B cell (primary cell): ENCODE data around the gene POLR2F. TPM values are rescaled to one million over a fixed set of nuclear protein-coding genes. Genes with fewer than 3 reads are reported as not detected.

Source experiments
- ATAC-seq: fragments of 200-7000 bp; cut with Tn5 transposase; one replicate; pipeline ENCODE4 v1.10.0; 2021; ENCODE audit warnings: low read depth, mild to moderate bottlenecking, moderate number of reproducible peaks, moderate library complexity
- CTCF ChIA-PET: fragments of 350-600 bp; sonication (Branson Sonifier 250); formaldehyde crosslinking; loops from one replicate; lab custom pipeline; 2021; ENCODE audit warnings: antibody characterized with exemption, inconsistent platforms; lab: Charles Lee
- POLR2A ChIA-PET: fragments of 350-600 bp; sonication (Branson Sonifier 250); formaldehyde crosslinking; loops from one replicate; lab custom pipeline; 2021; ENCODE audit warnings: antibody characterized with exemption; lab: Charles Lee
- DNase-seq: peaks from one replicate; pipeline ENCODE4 v3.0.0; 2013
- H2AFZ ChIP-seq: 2 replicates; pipeline ENCODE4 v1.6.1; 2012; ENCODE audit warnings: mild to moderate bottlenecking, low read depth, low read length; ENCODE audit not compliant: insufficient read depth, poor library complexity, severe bottlenecking
- H3K27ac ChIP-seq, 2 donors: 1 replicate in 1 of 2; 2 replicates in 1 of 2; pipeline ENCODE4 v1.5.1; 2012 to 2013; ENCODE audit warnings: low read length in 2 of 2, mild to moderate bottlenecking in 2 of 2, moderate library complexity in 1 of 2
- H3K27me3 ChIP-seq, 4 experiments: fragments of 200-600 bp in 1 of 4; sonication (generic) in 1 of 4; replicated peaks in 1 of 4; 1 replicate in 2 of 4; 2 replicates in 2 of 4; pipeline versions ENCODE4 v1.6.1 to v1.7.0; 2013 to 2016; ENCODE audit warnings: low read length in 3 of 4, mild to moderate bottlenecking in 2 of 4, mixed read lengths in 1 of 4, moderate library complexity in 1 of 4; ENCODE audit not compliant: insufficient read depth in 4 of 4, control insufficient read depth in 3 of 4; ENCODE audit errors: control extremely low read depth in 1 of 4
- H3K36me3 ChIP-seq, 2 experiments: replicated peaks in 1 of 2; 1 replicate in 1 of 2; 2 replicates in 1 of 2; pipeline versions ENCODE4 v1.6.1 to v1.7.1; 2013; ENCODE audit warnings: low read length in 1 of 2; ENCODE audit not compliant: insufficient read depth in 2 of 2, control insufficient read depth in 1 of 2; ENCODE audit errors: control extremely low read depth in 1 of 2, extremely low read depth in 1 of 2
- H3K4me1 ChIP-seq, 2 donors: fragments of 200-600 bp in 1 of 2; sonication (generic) in 1 of 2; 1 replicate in 1 of 2; 2 replicates in 1 of 2; pipeline versions ENCODE4 v1.5.1 to v1.6.1; 2013 to 2017; ENCODE audit warnings: low read length in 2 of 2; ENCODE audit not compliant: control insufficient read depth in 2 of 2, insufficient read depth in 2 of 2
- H3K4me2 ChIP-seq: replicated peaks from 2 replicates; pipeline ENCODE3; 2012; ENCODE audit warnings: mild to moderate bottlenecking, low read depth, low read length; ENCODE audit not compliant: poor library complexity, severe bottlenecking
- H3K4me3 ChIP-seq, 5 experiments: fragments of 200-600 bp in 1 of 5; sonication (generic) in 1 of 5; 1 replicate in 3 of 5; 2 replicates in 2 of 5; pipeline versions ENCODE4 v1.5.1 to v1.7.0; 2011 to 2016; ENCODE audit warnings: low read length in 4 of 5, mild to moderate bottlenecking in 4 of 5, low read depth in 2 of 5, control low read depth in 1 of 5, moderate library complexity in 1 of 5; ENCODE audit not compliant: insufficient read depth in 1 of 5; ENCODE audit errors: control extremely low read depth in 1 of 5, extremely low read depth in 1 of 5
- H3K79me2 ChIP-seq: fragments of 200-600 bp; sonication (generic); one replicate; pipeline ENCODE4 v1.6.0; 2016; ENCODE audit warnings: low read length; ENCODE audit not compliant: control insufficient read depth, insufficient read depth
- H3K9ac ChIP-seq: fragments of 200-600 bp; sonication (generic); 2 replicates; pipeline ENCODE4 v1.6.1; 2017; ENCODE audit warnings: mild to moderate bottlenecking, low read length, moderate library complexity
- H3K9me3 ChIP-seq, 3 donors: one replicate each; pipeline versions ENCODE4 v1.6.1 to v1.7.1; 2013; ENCODE audit warnings: low read length in 2 of 3; ENCODE audit not compliant: control insufficient read depth in 2 of 3, insufficient read depth in 1 of 3; ENCODE audit errors: control extremely low read depth in 1 of 3
- H4K20me1 ChIP-seq: 2 replicates; pipeline ENCODE4 v1.6.0; 2012; ENCODE audit warnings: mild to moderate bottlenecking, low read length; ENCODE audit not compliant: insufficient read depth, control insufficient read depth, poor library complexity, severe bottlenecking
- H3K27ac Mint-ChIP-seq: one replicate; pipeline ENCODE4 v1.8.0; 2021; ENCODE audit warnings: mixed read lengths
- H3K27me3 Mint-ChIP-seq: one replicate; pipeline ENCODE4 v1.8.0; 2021; ENCODE audit warnings: mixed read lengths
- H3K4me1 Mint-ChIP-seq: one replicate; pipeline ENCODE4 v1.8.0; 2021; ENCODE audit warnings: mixed read lengths
- H3K4me3 Mint-ChIP-seq: one replicate; pipeline ENCODE4 v1.8.0; 2021; ENCODE audit warnings: mixed read lengths
- H3K9me3 Mint-ChIP-seq: one replicate; pipeline ENCODE4 v1.8.0; 2022; ENCODE audit warnings: mixed read lengths; ENCODE audit not compliant: insufficient read depth
- CTCF ChIP-seq: fragments of 200-600 bp; IDR thresholded peaks from one replicate; pipeline ENCODE4 v1.8.0; 2022; ENCODE audit warnings: antibody characterized with exemption, mild to moderate bottlenecking
- EZH2 ChIP-seq: IDR thresholded peaks from 2 replicates; pipeline ENCODE4 v1.6.1; 2012; ENCODE audit warnings: borderline replicate concordance, low read depth, mild to moderate bottlenecking, moderate library complexity, low read length; ENCODE audit not compliant: insufficient read depth, poor library complexity, severe bottlenecking
- WGBS: methylation state at CpG from one replicate; pipeline ENCODE4 v1.1.5; 2013; ENCODE audit warnings: missing lambda C conversion rate; ENCODE audit not compliant: insufficient coverage; 5-methylcytosine and 5-hydroxymethylcytosine counted together
- intact Hi-C: fragments of 100-400 bp; cut with micrococcal nuclease; formaldehyde crosslinking; loops from one replicate; pipeline ENCODE4 v1.10.0; 2022
- polyA plus RNA-seq: library from polyadenylated mRNA; depleted of rRNA; stranded (reverse); fragments of >200 nt; gene quantifications from 2 replicates; pipeline ENCODE4 v1.2.3, GENCODE V29; 2012
- total RNA-seq, 2 donors: library from RNA; stranded (reverse); fragments of 120-200 nt in 1 of 2; gene quantifications; 1 replicate in 1 of 2; 2 replicates in 1 of 2; pipeline versions ENCODE4 v1.2.3 to v1.2.4, GENCODE V29; 2013 to 2022

The POLR2F gene
- total and polyA plus RNA-seq, 2 donors (not counting 1 experiment from before 2014, with no cell fraction given): 41.8 to 49.6 TPM

- Mint-ChIP-seq H3K4me3 (no peak overlapping the region), H3K4me1 (peaks cover 4% of the 10 kb centered on the region), H3K27ac (no peak overlapping the region), H3K9me3 (no peaks in the 10 kb centered on the region), H3K27me3 (no peaks in the 10 kb centered on the region)
- intact Hi-C loops: no loop called here
- ChIA-PET POLR2A (no interaction called here), CTCF (no interaction called here)
- peaks cover 17% of the 10 kb centered on the region for H4K20me1 ChIP-seq
- no peak overlapping the region for H3K27ac ChIP-seq
- H3K4me3 ChIP-seq: no peak overlapping the region
- H3K4me1 ChIP-seq: no peaks in the 10 kb centered on the region
- peaks cover 26% of the 10 kb centered on the region for H3K79me2 ChIP-seq
- TF ChIP-seq CTCF (no peak), EZH2 (no peak)
- no peak overlapping the region for H3K9ac ChIP-seq
- DNase-seq (no peak), ATAC-seq (no peak)
- H3K36me3 ChIP-seq: peaks cover 0 to 46% of the 10 kb centered on the region in 2 experiments
- WGBS: 91% methylated on average over 9 of the region's 14 CpGs
- no peaks in the 10 kb centered on the region for H3K9me3 ChIP-seq
- H3K4me2 ChIP-seq: no peak overlapping the region
- H3K27me3 ChIP-seq: no peaks in the 10 kb centered on the region
- H2AFZ ChIP-seq: no peak overlapping the region
These were observed 14.3 kb downstream of the POLR2F start for GRCh38 chr22:37967637-37968451.
